Cortex of kidney (tissue), 1 donor: ENCODE data around the gene CLEC10A.

Source experiments
- DNase-seq: peaks from one replicate; lab custom pipeline; 2025; lab: John Stamatoyannopoulos, UW

The CLEC10A gene

GRCh38 chr17:7038025-7038862, 41.8 kb downstream of the CLEC10A start:
- DNase-seq: no peak

- peak; percentile 53 for DNase-seq
Observed at GRCh38 chr17:7035591-7036368, 44.3 kb downstream of the CLEC10A start, which contains the start of gene SLC16A13. TSS of gene SLC16A13 (plus strand) at chr17:7036015. CDS start at chr17:7036383, 368 bp downstream.

- no peak for DNase-seq
Observed at GRCh38 chr17:7034955-7035590, 45.0 kb downstream of the CLEC10A start.

- DNase-seq: no peak
Observed at GRCh38 chr17:7029659-7030058, 50.4 kb downstream of the CLEC10A start.

- no peak for DNase-seq
Observed at GRCh38 chr17:7029096-7029495, 51.0 kb downstream of the CLEC10A start.

- no peak for DNase-seq
Observed at GRCh38 chr17:7027335-7027734, 52.7 kb downstream of the CLEC10A start.

GRCh38 chr17:7026471-7027115, 53.5 kb downstream of the CLEC10A start:
- no peak for DNase-seq

- no peak for DNase-seq
Observed at GRCh38 chr17:7025245-7025644, 54.8 kb downstream of the CLEC10A start.
